IPS DF 6.9 (cell line): ENCODE measurements around the gene NAT16.
"Not testable (repeated sequence)": the region's sequence is repeated elsewhere in the genome, so short reads cannot be mapped to it uniquely, and the experiment has no call there.

Experiments used
- DNase-seq: peaks from one replicate; pipeline ENCODE4 v3.0.0-alpha.2; 2013; ENCODE audit warnings: low read depth, low spot score
- H3K27ac ChIP-seq: one replicate; pipeline ENCODE4 v1.5.1; 2013; ENCODE audit warnings: low read length, control low read depth
- H3K27me3 ChIP-seq: 2 replicates; pipeline ENCODE4 v1.6.1; 2013; ENCODE audit warnings: mild to moderate bottlenecking, low read length; ENCODE audit not compliant: control insufficient read depth, insufficient read depth
- H3K36me3 ChIP-seq: 2 replicates; pipeline ENCODE4 v1.6.1; 2013; ENCODE audit warnings: low read length; ENCODE audit not compliant: control insufficient read depth, insufficient read depth
- H3K4me1 ChIP-seq: 2 replicates; pipeline ENCODE4 v1.6.1; 2013; ENCODE audit warnings: low read length; ENCODE audit not compliant: control insufficient read depth, insufficient read depth
- H3K4me3 ChIP-seq: 2 replicates; pipeline ENCODE4 v1.5.1; 2013; ENCODE audit warnings: mild to moderate bottlenecking, low read length
- H3K9me3 ChIP-seq: 2 replicates; pipeline ENCODE4 v1.6.1; 2013; ENCODE audit warnings: low read length, inconsistent platforms; ENCODE audit not compliant: control insufficient read depth, insufficient read depth
- WGBS: extraction: QIAGEN DNeasy Blood & Tissue Kit; methylation state at CpG from one replicate; pipeline ENCODE4 v1.1.7; 2013; ENCODE audit warnings: mixed read lengths, missing lambda C conversion rate; ENCODE audit not compliant: insufficient read length, insufficient coverage; 5-methylcytosine and 5-hydroxymethylcytosine counted together

NAT16 gene

DNA sequence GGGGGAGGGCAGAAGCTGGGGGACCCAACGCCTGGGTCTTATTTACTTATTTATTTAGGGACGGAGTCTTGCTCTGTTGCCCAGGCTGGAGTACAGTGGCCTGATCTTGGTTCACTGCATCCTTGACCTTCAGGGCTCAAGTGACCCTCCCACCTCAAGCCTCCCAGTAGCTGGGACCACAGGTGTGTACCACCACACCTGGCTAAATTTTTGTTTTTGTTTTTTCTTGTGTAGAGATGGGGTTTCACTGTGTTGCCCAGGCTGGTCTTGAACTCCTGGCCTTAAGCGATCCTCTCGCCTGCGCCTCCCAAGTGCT, 22.5 kb upstream of the NAT16 start:
- no peak overlapping the region; the same call in 1 of the 2 replicates for H3K4me3 ChIP-seq

DNA sequence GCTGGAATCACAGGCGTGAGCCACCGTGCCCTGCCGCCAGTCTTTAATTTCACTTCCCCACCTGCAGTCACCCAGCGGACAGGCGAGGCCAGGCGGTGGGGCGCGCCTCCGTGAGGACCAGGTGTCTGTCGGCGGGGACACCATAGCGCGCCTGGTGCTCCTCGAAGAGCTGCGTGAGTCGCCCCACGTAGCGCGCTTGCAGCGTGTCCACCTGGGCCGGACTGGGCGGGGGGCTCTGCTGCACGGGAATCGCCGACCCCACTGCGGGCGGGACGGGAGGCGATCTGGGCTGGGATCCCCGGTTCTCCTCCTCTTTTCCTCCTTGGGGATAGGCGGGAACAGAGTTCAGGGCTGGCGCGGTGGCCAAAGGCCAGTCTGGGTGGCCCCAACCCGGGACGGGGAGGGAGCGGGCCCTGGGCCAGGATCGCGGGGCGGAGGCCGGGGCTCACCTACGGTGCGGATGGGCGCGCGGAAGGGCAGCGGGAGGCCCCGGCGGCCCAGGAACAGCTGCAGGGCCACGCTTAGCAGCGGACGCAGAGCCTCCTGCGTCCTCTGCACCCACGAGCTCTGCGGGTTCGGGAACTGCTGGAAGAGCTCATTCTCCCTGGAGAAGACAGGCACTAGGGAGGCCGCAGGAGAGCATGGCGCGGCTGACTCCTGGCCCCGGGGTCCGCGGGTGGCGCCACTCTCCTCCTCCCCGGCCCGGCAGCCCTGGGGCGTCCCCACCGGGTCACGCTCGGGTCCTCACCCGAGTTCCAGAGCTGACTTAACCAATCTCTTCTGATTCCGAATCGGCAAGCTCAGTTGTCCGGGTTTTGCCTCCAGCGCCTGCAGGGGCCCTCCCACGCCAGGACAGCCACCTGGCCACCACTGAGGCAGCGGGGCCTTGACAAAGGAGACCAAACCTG, 21.9 kb upstream of the NAT16 start:
- H3K4me3 ChIP-seq, result peak overlapping the region; percentile 35; the same call in 1 of the 2 replicates
- no peaks in the 10 kb centered on the region for H3K9me3 ChIP-seq
- H3K4me1 ChIP-seq, result peaks cover 6% of the 10 kb centered on the region; the same call in 1 of the 2 replicates
- H3K36me3 ChIP-seq, result no peaks in the 10 kb centered on the region
- H3K27ac ChIP-seq, result no peak overlapping the region
- H3K27me3 ChIP-seq, result no peaks in the 10 kb centered on the region
- no CpG with 5 or more reads among the region's 75 CpGs for WGBS
- DNase-seq, result no peak

More for the DNA sequence above, 22.5 kb upstream of the NAT16 start:
- Histone ChIP-seq H3K36me3 (0 out of 2 replicates have a peak, but pooled peaks cover 3% of the 10 kb centered on the region), H3K27me3 (no peaks in the 10 kb centered on the region), H3K4me1 (peaks cover 6% of the 10 kb centered on the region; the same call in 1 of the 2 replicates), H3K9me3 (no peaks in the 10 kb centered on the region), H3K27ac (no peak overlapping the region)
- DNase-seq, result no peak
- WGBS, result no CpG with 5 or more reads among the region's 5 CpGs

DNA sequence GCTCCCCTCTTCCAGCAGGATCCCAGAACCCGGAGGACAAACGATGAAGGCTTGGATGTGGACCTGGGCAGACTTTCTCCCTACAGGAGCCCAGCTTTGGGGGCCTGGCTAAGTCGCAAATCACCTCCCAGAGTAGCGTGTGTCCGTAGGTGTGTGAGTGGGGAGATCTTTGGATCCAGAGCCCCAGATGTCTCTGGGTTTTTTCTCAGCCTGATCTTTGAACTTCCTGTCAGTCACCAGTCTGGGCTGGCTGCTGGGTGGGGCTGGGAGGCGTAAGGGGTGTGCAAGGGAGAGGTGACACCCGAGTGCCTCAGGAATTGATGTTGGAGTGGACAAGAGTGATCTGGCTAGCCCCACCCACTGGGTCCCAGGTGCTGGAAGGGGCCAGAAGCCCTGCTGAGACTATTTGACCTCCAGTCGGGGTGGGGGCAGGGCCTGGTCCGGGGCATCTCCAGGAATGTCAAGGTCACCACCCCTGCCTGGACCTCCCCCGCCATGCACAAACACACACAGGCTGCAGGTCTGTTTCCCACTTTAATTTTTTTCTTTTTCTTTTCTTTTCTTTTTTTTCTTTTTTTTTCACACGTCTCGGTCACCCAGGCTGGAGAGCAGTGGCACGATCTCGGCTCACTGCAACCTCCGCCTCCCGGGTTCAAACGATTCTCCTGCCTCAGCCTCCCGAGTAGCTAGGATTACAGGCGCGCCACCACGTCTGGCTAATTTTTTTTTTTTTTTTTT, 20.9 kb upstream of the NAT16 start, which contains the start of gene MOGAT3:
TSS of gene MOGAT3 (minus strand) at position 175 of the 738 bp plus-strand sequence. CDS start 182 bp downstream, outside the sequence.
- peak within 1 kb of the TSS; percentile 35; the same call in 1 of the 2 replicates for H3K4me3 ChIP-seq
- H3K9me3 ChIP-seq, result no peaks in the 10 kb centered on the region
- DNase-seq, result no peak
- H3K27ac ChIP-seq, result no peak within 1 kb of the TSS
- WGBS, result no CpG with 5 or more reads among the region's 21 CpGs
- no peaks in the 10 kb centered on the region for H3K36me3 ChIP-seq
- H3K27me3 ChIP-seq, result no peaks in the 10 kb centered on the region
- H3K4me1 ChIP-seq, result peaks cover 6% of the 10 kb centered on the region; the same call in 1 of the 2 replicates

DNA sequence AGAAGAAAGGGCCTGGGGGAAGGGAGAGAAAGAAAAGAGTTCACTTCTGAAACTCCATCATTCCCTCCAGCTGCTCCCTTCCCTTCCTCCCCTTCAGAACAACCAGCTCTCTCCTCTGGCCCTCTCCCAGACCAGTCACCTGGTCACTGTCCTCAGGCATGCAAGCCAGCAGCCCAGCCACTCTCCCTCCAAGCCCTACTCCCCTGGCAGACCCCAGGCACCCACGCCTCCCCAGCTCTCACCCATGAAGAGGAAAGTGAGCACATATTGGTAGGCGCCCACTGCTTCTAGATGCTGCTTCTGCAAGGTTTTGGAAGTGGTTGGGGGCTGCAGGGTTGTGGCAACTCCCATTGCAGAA, 20.4 kb upstream of the NAT16 start:
- no peak overlapping the region for H3K4me3 ChIP-seq
- peaks cover 6% of the 10 kb centered on the region; the same call in 1 of the 2 replicates for H3K4me1 ChIP-seq
- no peaks in the 10 kb centered on the region for H3K9me3 ChIP-seq
- no peak for DNase-seq
- H3K27me3 ChIP-seq, result no peaks in the 10 kb centered on the region
- H3K27ac ChIP-seq, result no peak overlapping the region
- no peaks in the 10 kb centered on the region for H3K36me3 ChIP-seq
- no CpG with 5 or more reads among the region's 2 CpGs for WGBS

DNA sequence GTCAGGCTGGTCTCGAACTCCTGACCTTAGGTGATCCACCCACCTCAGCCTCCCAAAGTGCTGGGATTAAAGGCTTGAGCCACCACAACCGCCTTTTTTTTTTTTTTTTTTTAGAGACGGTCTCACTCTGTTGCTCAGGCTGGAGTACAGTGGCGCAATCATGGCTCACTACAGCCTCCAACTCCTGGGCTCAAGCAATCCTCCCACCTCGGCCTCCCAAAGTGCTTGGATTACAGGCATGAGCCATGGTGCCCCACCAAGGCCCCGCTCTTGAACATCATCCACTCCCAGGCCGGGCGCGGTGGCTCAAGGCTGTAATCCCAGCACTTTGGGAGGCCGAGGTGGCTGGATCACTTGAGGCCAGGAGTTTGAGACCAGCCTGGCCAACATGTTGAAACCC, 19.4 kb upstream of the NAT16 start:
- WGBS, result no CpG with 5 or more reads among the region's 10 CpGs
- H3K27me3 ChIP-seq, H3K4me3 ChIP-seq, H3K4me1 ChIP-seq, H3K9me3 ChIP-seq, H3K27ac ChIP-seq, H3K36me3 ChIP-seq, DNase-seq: not testable (repeated sequence)

DNA sequence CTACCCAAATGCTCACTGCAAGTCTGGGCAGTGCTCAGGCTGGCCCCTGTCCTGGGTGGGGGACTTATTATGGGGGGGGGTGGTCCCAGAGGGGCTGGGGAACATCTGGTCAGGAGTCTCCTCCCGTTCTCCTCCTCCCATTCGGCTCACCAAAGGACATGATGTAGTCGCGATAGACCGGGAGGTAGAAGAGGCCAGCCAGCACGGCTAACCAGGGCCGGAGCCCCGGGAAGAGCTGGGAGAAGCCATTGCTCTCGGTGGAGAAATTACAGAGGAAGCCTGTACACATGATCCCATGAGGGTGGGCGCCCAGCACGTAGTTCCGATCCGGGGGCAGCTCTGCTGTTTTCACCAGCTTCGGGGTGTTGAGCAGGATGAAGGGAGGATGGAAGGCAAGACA, 18.4 kb upstream of the NAT16 start:
- H3K27ac ChIP-seq, result no peak overlapping the region
- H3K4me3 ChIP-seq, result no peak overlapping the region
- peaks cover 6% of the 10 kb centered on the region; the same call in 1 of the 2 replicates for H3K4me1 ChIP-seq
- H3K9me3 ChIP-seq, result no peaks in the 10 kb centered on the region
- H3K36me3 ChIP-seq, result no peaks in the 10 kb centered on the region
- WGBS, result no CpG with 5 or more reads among the region's 14 CpGs
- DNase-seq, result no peak
- no peaks in the 10 kb centered on the region for H3K27me3 ChIP-seq

DNA sequence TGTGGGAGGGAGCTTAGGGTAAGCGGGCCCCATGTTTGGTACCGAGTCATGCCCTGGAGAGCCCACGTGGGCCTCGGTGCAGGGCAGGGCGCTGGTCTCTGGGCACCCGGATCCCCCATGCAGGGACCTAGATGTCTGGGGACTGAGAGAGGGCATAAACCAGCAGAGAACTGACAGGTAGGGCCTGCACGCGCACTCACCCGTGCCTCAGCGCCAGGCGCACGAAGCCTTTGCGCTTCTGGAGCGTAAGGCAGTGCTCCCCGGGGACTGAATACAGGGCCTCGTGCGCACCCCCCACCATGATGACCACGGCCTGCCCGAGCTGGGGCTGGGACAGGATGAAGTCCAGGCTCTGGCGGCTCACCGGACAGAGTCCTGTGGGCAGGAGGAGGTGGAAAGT, 17.9 kb upstream of the NAT16 start:
- H3K36me3 ChIP-seq, result no peaks in the 10 kb centered on the region
- H3K9me3 ChIP-seq, result no peaks in the 10 kb centered on the region
- DNase-seq, result no peak
- peaks cover 6% of the 10 kb centered on the region; the same call in 1 of the 2 replicates for H3K4me1 ChIP-seq
- H3K27ac ChIP-seq, result no peak overlapping the region
- H3K4me3 ChIP-seq, result no peak overlapping the region; the same call in 1 of the 2 replicates
- no peaks in the 10 kb centered on the region for H3K27me3 ChIP-seq
- no CpG with 5 or more reads among the region's 21 CpGs for WGBS

DNA sequence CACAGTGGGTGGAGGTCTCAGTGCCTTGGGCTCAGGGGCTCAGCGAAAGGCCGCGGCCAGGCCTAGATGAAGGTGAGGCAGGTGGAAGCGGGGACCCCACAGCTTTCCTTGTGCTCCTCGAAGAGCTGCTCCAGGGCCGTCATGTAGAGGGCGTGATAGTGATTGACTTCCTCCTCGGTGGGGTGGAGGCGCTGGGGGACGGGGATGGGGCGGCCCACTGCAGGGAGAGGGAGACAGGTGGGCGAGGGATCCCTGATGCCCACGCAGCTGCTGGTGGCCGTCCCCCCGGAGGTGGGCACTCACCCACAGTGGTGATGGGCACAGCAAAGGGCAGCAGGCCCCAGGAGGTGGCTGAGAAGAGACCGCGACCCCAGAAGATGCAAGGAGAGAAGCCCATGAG, 15.8 kb upstream of the NAT16 start:
- Histone ChIP-seq H3K27ac (no peak overlapping the region), H3K9me3 (no peaks in the 10 kb centered on the region), H3K4me3 (no peak overlapping the region), H3K27me3 (no peaks in the 10 kb centered on the region), H3K4me1 (peaks cover 4% of the 10 kb centered on the region; the same call in 1 of the 2 replicates), H3K36me3 (no peaks in the 10 kb centered on the region)
- no CpG with 5 or more reads among the region's 17 CpGs for WGBS
- no peak for DNase-seq

DNA sequence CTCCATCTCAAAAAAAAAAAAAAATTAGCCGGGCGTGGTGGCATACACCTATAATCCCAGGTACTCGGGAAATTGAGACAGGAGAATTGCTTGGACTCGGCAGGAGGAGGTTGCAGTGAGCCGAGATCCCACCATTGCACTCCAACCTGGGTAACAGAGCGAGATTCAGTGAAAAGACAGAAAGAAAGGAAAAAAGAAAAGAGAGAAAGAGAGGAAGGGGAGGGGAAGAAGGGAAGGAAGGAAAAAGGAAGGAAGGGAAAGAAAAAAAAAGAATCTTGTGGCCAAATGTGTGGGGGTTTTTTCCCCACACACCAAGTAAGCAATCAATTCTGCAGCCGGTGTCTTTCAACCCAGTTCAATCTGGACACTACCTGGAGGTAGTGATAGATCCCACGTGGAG, 9.0 kb upstream of the NAT16 start:
- Histone ChIP-seq H3K36me3 (no peaks in the 10 kb centered on the region), H3K27me3 (no peaks in the 10 kb centered on the region)
- WGBS, result no CpG with 5 or more reads among the region's 8 CpGs

DNA sequence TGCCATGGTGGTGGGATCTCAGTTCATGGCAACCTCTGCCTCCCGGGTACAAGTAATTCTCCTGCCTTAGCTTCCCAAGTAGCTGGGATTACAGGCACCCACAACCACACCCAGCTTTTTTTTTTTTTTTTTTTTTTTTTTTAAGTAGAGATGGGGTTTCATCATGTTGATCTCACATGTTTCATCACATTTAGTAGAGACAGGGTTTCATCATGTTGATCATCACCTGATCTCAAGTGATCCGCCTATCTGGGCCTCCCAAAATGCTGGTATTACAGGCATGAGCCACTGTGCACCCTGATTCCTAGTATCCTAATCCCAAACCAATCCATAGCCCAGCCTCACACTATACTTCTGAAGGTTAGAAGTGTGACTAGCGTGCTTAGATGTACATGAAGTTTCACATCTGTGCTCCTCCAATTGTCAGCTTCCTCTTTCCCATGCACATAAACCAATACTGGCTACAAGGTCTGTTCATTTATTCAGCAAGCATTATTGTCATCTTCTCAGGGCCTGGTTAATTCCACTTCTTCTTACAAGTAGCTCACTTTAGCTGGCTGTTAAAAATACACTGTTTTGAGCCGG, 6.8 kb upstream of the NAT16 start:
- no peaks in the 10 kb centered on the region for H3K27me3 ChIP-seq
- no peaks in the 10 kb centered on the region for H3K9me3 ChIP-seq
- peaks cover 2% of the 10 kb centered on the region; the same call in 1 of the 2 replicates for H3K4me1 ChIP-seq
- WGBS, result no CpG with 5 or more reads among the region's 4 CpGs
- H3K36me3 ChIP-seq, result no peaks in the 10 kb centered on the region
- DNase-seq, result no peak
- no peak overlapping the region for H3K4me3 ChIP-seq
- no peak overlapping the region for H3K27ac ChIP-seq

More for the DNA sequence above, 9.0 kb upstream of the NAT16 start:
- Histone ChIP-seq H3K4me1 (no peaks in the 10 kb centered on the region; the same call in 1 of the 2 replicates), H3K9me3 (no peaks in the 10 kb centered on the region), H3K4me3 (no peak overlapping the region), H3K27ac (no peak overlapping the region)
- no peak for DNase-seq
